H1 (cell line): ENCODE results near the gene CCNE1. TPM values are rescaled to one million over a fixed set of nuclear protein-coding genes. Genes with fewer than 3 reads are reported as not detected.

ENCODE experiments used
- CTCF ChIA-PET: fragments of 300-600 bp; sonication (Branson Sonifier 250); formaldehyde crosslinking; loops from one replicate; lab custom pipeline; 2021; ENCODE audit not compliant: partially characterized antibody; lab: Charles Lee
- POLR2A ChIA-PET: fragments of 300-600 bp; sonication (Branson Sonifier 250); formaldehyde crosslinking; loops from one replicate; lab custom pipeline; 2021; ENCODE audit warnings: inconsistent platforms; ENCODE audit not compliant: partially characterized antibody; lab: Charles Lee
- DNase-seq, 2 experiments: peaks; one replicate each; pipeline versions ENCODE4 v3.0.0 to v3.0.0-alpha.2; 2010 to 2022; ENCODE audit warnings: low spot score in 2 of 2, low read depth in 1 of 2, mixed read lengths in 1 of 2
- FAIRE-seq: peaks from 2 replicates; lab custom pipeline; 2011; peaks lifted over from hg19 to GRCh38; lab: Jason Lieb, UNC
- H2AFZ ChIP-seq: 2 replicates; pipeline ENCODE4 v1.8.1; 2012; ENCODE audit warnings: low read length, inconsistent platforms
- H2AK5ac ChIP-seq: 2 replicates; pipeline ENCODE4 v1.6.1; 2013; ENCODE audit warnings: low read depth, low read length
- H2BK120ac ChIP-seq: replicated peaks from 2 replicates; pipeline ENCODE3; 2013; ENCODE audit warnings: low read depth, low read length, inconsistent platforms
- H2BK12ac ChIP-seq: 2 replicates; pipeline ENCODE4 v1.6.1; 2013; ENCODE audit warnings: low read depth, low read length
- H2BK15ac ChIP-seq: 2 replicates; pipeline ENCODE4 v1.6.1; 2013; ENCODE audit warnings: low read length
- H2BK20ac ChIP-seq: 2 replicates; pipeline ENCODE4 v1.6.1; 2013; ENCODE audit warnings: low read length
- H2BK5ac ChIP-seq: 2 replicates; pipeline ENCODE4 v1.6.1; 2013; ENCODE audit warnings: low read depth, low read length
- H3K14ac ChIP-seq: 2 replicates; pipeline ENCODE4 v1.6.1; 2013; ENCODE audit warnings: inconsistent platforms; ENCODE audit not compliant: insufficient read length
- H3K18ac ChIP-seq: 2 replicates; pipeline ENCODE4 v1.6.1; 2013; ENCODE audit warnings: low read length; ENCODE audit errors: extremely low read depth
- H3K23ac ChIP-seq: 2 replicates; pipeline ENCODE4 v1.6.1; 2013; ENCODE audit warnings: inconsistent platforms; ENCODE audit not compliant: insufficient read length
- H3K23me2 ChIP-seq: 2 replicates; pipeline ENCODE4 v1.6.1; 2013; ENCODE audit warnings: low read depth, low read length
- H3K27ac ChIP-seq: 2 replicates; pipeline ENCODE4 v1.6.1; 2011; ENCODE audit warnings: low read depth, low read length, inconsistent platforms
- H3K27me3 ChIP-seq, 4 experiments: replicated peaks in 1 of 4; 1 replicate in 1 of 4; 2 replicates in 3 of 4; pipeline versions ENCODE4 v1.6.1 to v1.8.1; 2011 to 2013; ENCODE audit warnings: low read length in 3 of 4, mild to moderate bottlenecking in 3 of 4, inconsistent platforms in 2 of 4, mixed read lengths in 2 of 4, moderate library complexity in 1 of 4; ENCODE audit not compliant: control insufficient read depth in 3 of 4, insufficient read depth in 3 of 4; ENCODE audit errors: extremely low read depth in 1 of 4
- H3K36me3 ChIP-seq, 4 experiments: 2 replicates each; pipeline versions ENCODE4 v1.6.1 to v1.8.1; 2011 to 2013; ENCODE audit warnings: mild to moderate bottlenecking in 4 of 4, low read length in 3 of 4, moderate library complexity in 2 of 4, control low read depth in 1 of 4, inconsistent platforms in 1 of 4; ENCODE audit not compliant: insufficient read depth in 4 of 4, control insufficient read depth in 2 of 4
- H3K4ac ChIP-seq: replicated peaks from 2 replicates; pipeline ENCODE3; 2013; ENCODE audit warnings: low read length, low read depth, mixed read lengths, inconsistent platforms; ENCODE audit not compliant: insufficient read length
- H3K4me1 ChIP-seq, 4 experiments: replicated peaks in 1 of 4; 1 replicate in 1 of 4; 2 replicates in 3 of 4; pipeline versions ENCODE4 v1.6.1 to v1.8.1; 2011 to 2013; ENCODE audit warnings: low read length in 3 of 4, inconsistent platforms in 2 of 4, mixed read lengths in 1 of 4; ENCODE audit not compliant: insufficient read depth in 4 of 4, control insufficient read depth in 3 of 4
- H3K4me2 ChIP-seq, 2 experiments: 2 replicates each; pipeline versions ENCODE4 v1.6.1 to v1.8.1; 2011 to 2013; ENCODE audit warnings: low read depth in 2 of 2, low read length in 2 of 2, control low read depth in 1 of 2, inconsistent platforms in 1 of 2, mild to moderate bottlenecking in 1 of 2; ENCODE audit not compliant: insufficient read depth in 1 of 2
- H3K4me3 ChIP-seq, 4 experiments: fragments of 200-600, 300-600 bp in 1 of 4; sonication (generic), shearing (Covaris generic), sonication (Bioruptor Twin) in 1 of 4; 2 replicates each; pipeline versions ENCODE4 v1.5.1 to v1.8.1; 2011 to 2016; ENCODE audit warnings: low read length in 4 of 4, low read depth in 3 of 4, control low read depth in 2 of 4, inconsistent platforms in 2 of 4, mild to moderate bottlenecking in 2 of 4, mixed read lengths in 1 of 4, moderate library complexity in 1 of 4; ENCODE audit not compliant: insufficient read depth in 2 of 4; ENCODE audit errors: extremely low read depth in 1 of 4
- H3K56ac ChIP-seq: replicated peaks from 2 replicates; pipeline ENCODE3; 2013; ENCODE audit warnings: low read depth, mild to moderate bottlenecking, mixed read lengths, low read length, inconsistent platforms; ENCODE audit not compliant: insufficient read length
- H3K79me1 ChIP-seq: 2 replicates; pipeline ENCODE4 v1.6.1; 2013; ENCODE audit warnings: low read depth, low read length, control low read depth
- H3K79me2 ChIP-seq, 2 experiments: 2 replicates each; pipeline versions ENCODE4 v1.6.1 to v1.8.1; 2012 to 2013; ENCODE audit warnings: low read length in 2 of 2, mild to moderate bottlenecking in 2 of 2, inconsistent platforms in 1 of 2; ENCODE audit not compliant: insufficient read depth in 2 of 2, control insufficient read depth in 1 of 2
- H3K9ac ChIP-seq, 4 experiments: replicated peaks in 1 of 4; 1 replicate in 1 of 4; 2 replicates in 3 of 4; pipeline versions ENCODE4 v1.6.1 to v1.8.1; 2011 to 2013; ENCODE audit warnings: low read depth in 3 of 4, low read length in 3 of 4, control low read depth in 2 of 4, mild to moderate bottlenecking in 2 of 4, moderate library complexity in 2 of 4, inconsistent platforms in 1 of 4; ENCODE audit errors: extremely low read depth in 1 of 4
- H3K9me3 ChIP-seq, 2 experiments: 2 replicates each; pipeline versions ENCODE4 v1.6.1 to v1.8.1; 2012 to 2013; ENCODE audit warnings: mild to moderate bottlenecking in 2 of 2, moderate library complexity in 2 of 2, control low read depth in 1 of 2, inconsistent platforms in 1 of 2, low read depth in 1 of 2, low read length in 1 of 2, mixed read lengths in 1 of 2; ENCODE audit not compliant: insufficient read depth in 2 of 2
- H4K20me1 ChIP-seq, 2 experiments: replicated peaks in 1 of 2; 2 replicates each; pipeline versions ENCODE3 to v1.8.1; 2011 to 2013; ENCODE audit warnings: inconsistent platforms in 2 of 2, low read length in 2 of 2, mild to moderate bottlenecking in 1 of 2; ENCODE audit not compliant: insufficient read depth in 2 of 2, control insufficient read depth in 1 of 2
- H4K5ac ChIP-seq: 2 replicates; pipeline ENCODE4 v1.6.1; 2013; ENCODE audit warnings: low read length, low read depth, mixed read lengths, inconsistent platforms; ENCODE audit not compliant: insufficient read length
- H4K8ac ChIP-seq: 2 replicates; pipeline ENCODE4 v1.8.0; 2013; ENCODE audit warnings: mild to moderate bottlenecking, moderate library complexity, low read length, inconsistent platforms; ENCODE audit not compliant: insufficient read depth; ENCODE audit errors: extremely low read depth
- H4K91ac ChIP-seq: replicated peaks from 2 replicates; pipeline ENCODE3; 2013; ENCODE audit warnings: low read length, mixed read lengths, inconsistent platforms; ENCODE audit not compliant: insufficient read length
- ATF3 ChIP-seq: IDR thresholded peaks from 2 replicates; pipeline ENCODE4 v1.6.1; 2011; ENCODE audit warnings: low read depth, mild to moderate bottlenecking, low read length; ENCODE audit not compliant: insufficient read depth
- BACH1 ChIP-seq: IDR thresholded peaks from 2 replicates; pipeline ENCODE4 v1.6.1; 2012; ENCODE audit warnings: low read length, improper control_type of control experiment
- BRCA1 ChIP-seq: IDR thresholded peaks from 2 replicates; pipeline ENCODE4 v1.6.1; 2012; ENCODE audit warnings: low read depth, low read length, improper control_type of control experiment
- CHD1 ChIP-seq: IDR thresholded peaks from 2 replicates; pipeline ENCODE4 v1.6.1; 2012; ENCODE audit warnings: low read depth, low read length, improper control_type of control experiment
- CREB1 ChIP-seq: IDR thresholded peaks from 2 replicates; pipeline ENCODE4 v1.6.1; 2012; ENCODE audit warnings: inconsistent platforms
- MAFK ChIP-seq: IDR thresholded peaks from 2 replicates; pipeline ENCODE4 v1.6.1; 2012; ENCODE audit warnings: low read depth, mild to moderate bottlenecking, improper control_type of control experiment, low read length
- POLR2A ChIP-seq, 2 experiments: IDR thresholded peaks; 1 replicate in 1 of 2; 2 replicates in 1 of 2; pipeline ENCODE4 v1.6.1; 2011; ENCODE audit warnings: low read depth in 2 of 2, low read length in 2 of 2, mild to moderate bottlenecking in 2 of 2; ENCODE audit errors: control extremely low read depth in 1 of 2
- RFX5 ChIP-seq: IDR thresholded peaks from 2 replicates; pipeline ENCODE4 v1.6.1; 2011; ENCODE audit warnings: low read depth, low read length, improper control_type of control experiment, borderline replicate concordance
- SP4 ChIP-seq: IDR thresholded peaks from 2 replicates; pipeline ENCODE4 v1.6.1; 2012; ENCODE audit warnings: low read length, inconsistent platforms
- TEAD4 ChIP-seq: IDR thresholded peaks from 2 replicates; pipeline ENCODE4 v1.6.1; 2012; ENCODE audit warnings: low read depth, low read length, inconsistent platforms, mixed read lengths
- USF2 ChIP-seq: IDR thresholded peaks from 2 replicates; pipeline ENCODE4 v1.6.1; 2011; ENCODE audit warnings: low read length, improper control_type of control experiment
- WGBS, 2 experiments: shearing (Covaris generic) in 1 of 2; methylation state at CpG; one replicate each; pipeline versions ENCODE4 v1.1.6 to v1.1.7; 2013 to 2015; ENCODE audit warnings: low lambda C conversion rate in 2 of 2, mixed read lengths in 2 of 2, inconsistent platforms in 1 of 2, low coverage in 1 of 2, missing lambda C conversion rate in 1 of 2; ENCODE audit not compliant: insufficient replicate concordance in 2 of 2, insufficient coverage in 1 of 2, insufficient read length in 1 of 2; ENCODE audit errors: extremely low coverage in 1 of 2, missing lambda C conversion rate in 1 of 2; 5-methylcytosine and 5-hydroxymethylcytosine counted together
- polyA plus RNA-seq, 7 experiments: library from polyadenylated mRNA; depleted of rRNA in 3 of 7; stranded (reverse) in 5 of 7; unstranded in 2 of 7; fragments of >200 nt in 5 of 7; fragments of 200-250 nt in 2 of 7; gene quantifications; 1 replicate in 5 of 7; 2 replicates in 1 of 7; 4 replicates in 1 of 7; pipeline versions ENCODE4 v1.2.1 to v1.2.3, GENCODE V29; 2011 to 2013; ENCODE audit warnings: missing spikeins in 2 of 7, mixed read lengths in 2 of 7
- total RNA-seq: library from RNA; stranded (reverse); fragmentation: NEBNext Ultra II Directional; extraction: Animal tissue kit (Norgen Biotek cat#: 25700); gene quantifications from 2 replicates; pipeline ENCODE4 v1.2.1, GENCODE V29; 2021

CCNE1 gene
- total and polyA plus RNA-seq, 2 of the 8 experiments (the other 6 are each of a cell fraction or from before 2014, with no cell fraction given), result 43.2 to 44.6 TPM

DNA sequence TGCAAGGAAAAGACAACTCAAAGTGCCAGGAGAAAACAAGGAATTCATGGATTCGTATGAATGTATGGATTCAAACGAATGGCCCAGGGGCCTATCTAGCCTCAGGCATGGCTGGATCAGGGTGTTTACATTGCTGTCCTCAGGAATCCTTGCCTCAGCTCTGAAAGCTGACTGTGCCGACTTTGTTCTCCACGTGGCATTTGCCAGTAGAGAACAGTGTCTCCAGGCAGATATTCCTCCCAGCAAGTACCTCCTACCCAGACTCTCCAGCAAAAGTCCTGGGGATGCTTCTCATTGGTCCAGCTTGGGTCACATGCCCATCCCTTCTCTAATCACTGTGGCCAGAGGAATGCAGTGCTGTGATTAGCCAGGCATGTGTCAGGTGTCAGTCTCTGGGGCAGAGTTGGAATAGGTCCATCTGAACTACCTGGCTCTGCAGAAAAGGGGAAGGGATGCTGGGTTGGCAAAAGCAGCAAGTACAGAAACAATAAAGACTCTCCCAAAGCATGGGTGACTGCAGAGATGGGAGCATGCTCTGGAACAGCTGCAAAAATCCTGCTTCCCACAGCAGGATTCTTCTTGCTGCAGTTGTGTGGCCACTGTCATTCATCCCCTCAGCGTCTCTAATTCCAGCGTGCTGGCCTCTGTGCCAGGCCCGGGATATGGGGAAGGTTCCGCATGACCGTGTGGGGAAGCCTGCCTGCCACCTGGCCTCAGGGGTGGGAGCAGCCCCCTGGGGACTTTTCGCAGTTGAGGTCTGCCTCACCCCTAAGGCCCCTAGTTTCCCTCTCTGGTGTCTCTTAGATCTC lies 30.0 kb downstream of the CCNE1 start:
- H3K4me3 ChIP-seq, result no peak overlapping the region
- no peak overlapping the region for H2BK20ac ChIP-seq
- DNase-seq (no peak), FAIRE-seq (peak; percentile 62)
- H4K20me1 ChIP-seq, result peaks cover 0 to 4% of the 10 kb centered on the region in 2 experiments
- H3K79me2 ChIP-seq, result no peaks in the 10 kb centered on the region
- H3K4me2 ChIP-seq, result no peak overlapping the region; a peak in 1 of 4 replicates
- 88% methylated on average over 10 of the region's 10 CpGs; no CpG with 5 or more reads in 1 of the 2 experiments for WGBS, 2 experiments
- no peak overlapping the region for H2BK5ac ChIP-seq
- H2AK5ac ChIP-seq, result no peak overlapping the region; the same call in 1 of the 2 replicates
- no peak overlapping the region for H3K14ac ChIP-seq
- H2AFZ ChIP-seq, result peak overlapping the region; percentile 23; the same call in 1 of the 2 replicates
- H4K91ac ChIP-seq, result no peak overlapping the region
- no peaks in the 10 kb centered on the region for H3K36me3 ChIP-seq
- H4K8ac ChIP-seq, result no peak overlapping the region; the same call in none of the 2 replicates
- H2BK12ac ChIP-seq, result no peak overlapping the region
- H3K9me3 ChIP-seq, result no peaks in the 10 kb centered on the region
- no peak overlapping the region for H4K5ac ChIP-seq
- H3K79me1 ChIP-seq, result no peaks in the 10 kb centered on the region
- peaks cover 0 to 10% (median 7%) of the 10 kb centered on the region in 4 experiments; a peak in 4 of 7 replicates for H3K27me3 ChIP-seq
- ChIA-PET CTCF (interaction anchor here (0.9 to 2.2 kb wide), 5 partner anchors 17 to 148 kb away, joined by 3 to 5 read pairs (median 4); no protein-coding TSS in a partner anchor), POLR2A (interaction anchor here (1.3 to 2.8 kb wide), 2 partner anchors 10 to 33 kb away, joined by 3 to 9 read pairs; no protein-coding TSS in a partner anchor)
- no peak overlapping the region for H3K9ac ChIP-seq
- H3K4me1 ChIP-seq, result peaks cover 0 to 15% (median 4%) of the 10 kb centered on the region in 4 experiments; a peak in 5 of 7 replicates
- H3K27ac ChIP-seq, result no peak overlapping the region
- H3K23ac ChIP-seq, result no peak overlapping the region
- no peak overlapping the region for H3K4ac ChIP-seq
- H3K18ac ChIP-seq, result no peak overlapping the region
- H3K23me2 ChIP-seq, result peaks cover 15% of the 10 kb centered on the region; the same call in 1 of the 2 replicates
- no peak overlapping the region; the same call in 1 of the 2 replicates for H2BK15ac ChIP-seq
- no peak overlapping the region for H3K56ac ChIP-seq
- H2BK120ac ChIP-seq, result no peak overlapping the region
- TF ChIP-seq CHD1, result no peak
- no peak for TF ChIP-seq SP4
- TF ChIP-seq ATF3, result peak; percentile 59; the same call in 1 of the 2 replicates
- no peak for TF ChIP-seq BRCA1
- TF ChIP-seq USF2, result peak; percentile 89
- no peak for TF ChIP-seq MAFK
- TF ChIP-seq TEAD4, result no peak
- TF ChIP-seq CREB1, result no peak
- TF ChIP-seq POLR2A (IDR thresholded peaks at IDR 0.05; ENCODE audit: control extremely low read depth in 1 of 2, low read depth in 2 of 2, low read length in 2 of 2), result no peak
- no peak for TF ChIP-seq BACH1
- peak; percentile 46; the same call in 1 of the 2 replicates for TF ChIP-seq RFX5
